ENCODE results near the gene SGSM1. TPM values are rescaled to one million over a fixed set of nuclear protein-coding genes. Genes with fewer than 3 reads are reported as not detected.

The SGSM1 gene
- total RNA-seq, 1 donor from 2014 or later, result 0.42 TPM

DNA sequence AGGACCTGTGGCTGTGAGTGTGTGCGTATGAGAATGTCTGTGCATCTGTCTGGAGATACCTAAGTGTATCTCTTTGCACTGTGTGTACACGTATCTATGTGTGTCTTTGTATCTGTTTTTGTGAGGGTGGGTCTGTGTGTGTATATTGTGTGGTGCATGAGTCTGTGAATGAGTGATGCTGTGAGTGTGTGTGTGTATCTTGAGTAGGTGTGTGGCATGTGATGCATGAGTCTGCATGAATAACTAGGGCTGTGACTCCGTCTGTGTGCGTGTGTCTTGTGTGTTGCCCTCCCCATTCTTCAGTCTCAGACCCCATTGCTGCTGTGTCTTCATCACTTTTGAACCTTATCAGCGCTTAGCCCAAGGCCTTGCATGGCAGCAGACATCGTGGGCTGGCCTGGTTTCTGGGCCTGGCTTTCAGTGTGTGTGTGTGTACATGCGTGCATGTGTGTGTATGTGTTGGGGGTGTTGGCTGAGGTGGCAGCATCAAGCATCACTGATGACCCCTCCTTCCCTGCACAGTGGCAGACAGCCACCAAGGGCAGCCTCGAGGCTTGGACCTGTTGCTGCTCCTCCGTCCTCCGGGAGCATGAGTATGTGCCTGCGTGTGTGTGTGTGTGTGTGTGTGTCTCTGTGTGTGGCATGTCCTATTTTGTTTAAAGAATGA, 1.4 kb downstream of the SGSM1 start:
- intact Hi-C loops (cut with micrococcal nuclease), result loop anchor here (5.0 to 10.0 kb wide), 2 partner anchors 250 to 257 kb away; partner anchors contain the start of genes GUCD1 and SNRPD3

DNA sequence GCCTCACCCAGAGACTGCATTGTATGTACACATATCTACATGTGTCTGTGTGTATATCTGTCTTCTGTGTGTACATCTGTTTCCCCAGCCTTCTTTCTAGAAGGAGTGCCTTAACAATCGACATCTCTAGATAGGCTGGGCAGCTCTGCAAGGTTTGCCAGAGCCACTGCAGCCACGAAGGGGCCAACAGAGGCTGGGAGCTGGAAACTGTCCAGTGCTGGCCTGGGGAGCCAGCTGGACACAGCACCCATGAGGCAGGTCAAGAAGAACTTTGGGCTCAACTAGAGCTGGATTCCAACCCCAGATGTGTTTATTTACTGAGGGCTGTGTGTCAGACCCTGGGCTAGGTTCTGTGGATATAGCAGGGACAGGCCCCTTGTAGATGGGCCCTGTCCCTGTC, 3.3 kb downstream of the SGSM1 start:
- intact Hi-C loops (cut with micrococcal nuclease), result loop anchor here (5.0 to 10.0 kb wide), 2 partner anchors 252 to 255 kb away; partner anchors contain the start of genes GUCD1 and SNRPD3

- intact Hi-C loops (cut with micrococcal nuclease), result no loop called here
Measured at GRCh38 chr22:24810043-24810749, 4.2 kb downstream of the SGSM1 start.

- intact Hi-C loops (cut with micrococcal nuclease), result loop anchor here (1.0 kb wide), 1 partner anchor 44 kb away; no protein-coding TSS in a partner anchor
Measured at GRCh38 chr22:24812950-24813775, 7.2 kb downstream of the SGSM1 start.

DNA sequence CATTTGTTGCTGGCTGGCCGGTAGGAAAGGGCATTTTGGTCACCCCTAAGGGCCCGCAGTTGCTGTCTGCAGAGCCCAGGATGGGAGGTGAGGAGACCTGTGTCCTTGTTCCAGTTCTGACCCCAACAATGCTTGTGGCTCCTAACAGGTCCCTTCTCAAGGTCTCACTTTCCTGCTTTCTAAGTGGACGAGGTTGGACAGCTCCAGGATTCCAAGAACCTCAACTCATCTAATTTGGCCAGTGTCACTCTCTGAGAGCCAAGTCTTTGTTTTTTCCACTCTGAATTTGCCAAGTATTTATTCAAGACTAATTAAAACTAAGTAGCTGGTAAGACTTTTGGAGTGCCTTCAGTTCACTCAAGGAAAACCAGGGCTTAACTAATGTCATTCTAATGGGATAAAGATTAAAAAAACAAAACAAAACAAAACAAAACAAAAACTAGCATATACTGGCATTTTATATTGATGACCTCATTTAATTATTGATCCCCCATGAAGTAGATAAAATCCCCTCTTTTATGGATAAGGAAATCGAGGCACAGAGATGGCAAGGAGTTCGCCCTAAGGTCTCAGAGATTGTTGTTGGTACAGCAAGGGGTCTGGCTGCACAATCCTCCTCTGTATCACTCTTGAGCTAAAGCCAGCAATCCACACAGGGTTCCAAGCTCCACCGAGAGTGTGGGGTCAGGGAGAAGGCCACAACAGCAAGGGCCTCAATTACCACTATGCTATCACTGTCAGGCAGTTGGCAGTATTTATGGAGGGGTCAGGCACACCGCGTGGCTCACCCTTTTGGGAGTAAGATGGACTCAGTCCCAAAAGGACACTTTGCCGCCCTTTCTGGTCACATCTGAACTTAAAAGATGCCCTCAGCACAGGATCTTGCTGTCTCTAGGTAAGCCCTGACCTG, 8.1 kb downstream of the SGSM1 start:
- intact Hi-C loops (cut with micrococcal nuclease), result no loop called here

DNA sequence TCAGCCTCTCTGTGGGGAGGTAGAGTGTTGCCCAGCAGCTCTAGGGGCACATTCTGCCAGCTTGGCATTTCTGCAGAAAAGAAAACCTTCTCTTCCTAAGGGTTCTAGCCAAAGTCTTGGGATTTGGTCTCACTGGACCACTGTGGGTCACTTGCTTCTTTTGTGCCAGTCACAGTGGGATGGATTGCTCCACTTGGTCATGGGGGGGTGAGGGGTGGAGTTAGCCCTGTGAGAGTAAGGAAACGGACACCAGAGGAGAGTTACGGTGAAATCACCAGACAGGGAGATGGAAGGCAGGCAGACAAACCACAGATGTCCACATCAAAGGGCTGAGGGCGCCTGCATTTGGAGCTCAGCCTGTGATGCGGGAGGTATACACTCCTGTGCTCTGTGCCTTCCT, 10.8 kb downstream of the SGSM1 start:
- intact Hi-C loops (cut with micrococcal nuclease), result no loop called here

- intact Hi-C loops (cut with micrococcal nuclease), result no loop called here
Measured at GRCh38 chr22:24819487-24819886, 13.5 kb downstream of the SGSM1 start.

- intact Hi-C loops (cut with micrococcal nuclease), result no loop called here
Measured at GRCh38 chr22:24819911-24820461, 14.0 kb downstream of the SGSM1 start.

DNA sequence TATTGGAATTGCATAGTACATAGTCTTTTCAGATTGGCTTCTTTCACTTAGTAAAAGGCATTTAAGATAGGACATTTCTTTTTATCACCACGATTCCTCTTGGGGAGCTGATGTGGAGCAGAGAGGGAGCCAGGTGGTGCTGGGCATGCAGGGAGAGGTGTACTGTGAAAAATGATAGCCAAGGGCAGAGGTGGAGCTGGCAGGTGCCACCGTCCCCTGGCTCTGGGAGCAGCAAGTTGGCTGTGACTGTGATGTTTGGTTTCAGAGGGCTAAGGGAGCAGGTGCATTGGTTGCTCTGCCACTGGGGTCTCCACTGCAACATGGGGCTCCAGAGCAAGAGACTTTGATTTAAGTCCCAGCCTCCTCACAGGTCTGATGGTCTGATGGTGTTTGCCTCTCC, 16.5 kb downstream of the SGSM1 start:
- intact Hi-C loops (cut with micrococcal nuclease), result no loop called here

GRCh38 chr22:24823787-24824186, 17.8 kb downstream of the SGSM1 start:
- intact Hi-C loops (cut with micrococcal nuclease), result no loop called here

GRCh38 chr22:24824250-24824649, 18.2 kb downstream of the SGSM1 start:
- intact Hi-C loops (cut with micrococcal nuclease), result no loop called here

DNA sequence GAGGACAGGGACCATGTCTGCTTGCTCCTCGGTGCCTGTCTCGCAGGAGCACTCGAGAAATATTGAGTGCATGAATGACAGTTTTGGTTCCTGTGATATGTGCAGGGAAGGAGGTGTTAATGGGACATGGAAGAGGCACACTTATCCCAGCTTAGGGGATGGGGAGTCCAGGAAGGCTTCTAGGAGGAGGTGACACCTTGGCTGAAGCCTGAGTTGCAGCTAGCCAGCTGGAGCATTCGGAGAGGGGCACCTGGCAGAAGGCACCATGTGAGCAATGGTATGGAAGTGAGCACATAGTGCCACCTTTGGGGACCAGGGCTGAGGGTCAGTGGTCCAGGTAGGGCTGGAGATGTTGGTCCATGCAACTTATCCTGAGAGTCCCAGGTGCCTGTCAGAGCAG, 18.9 kb downstream of the SGSM1 start:
- intact Hi-C loops (cut with micrococcal nuclease), result no loop called here

- intact Hi-C loops (cut with micrococcal nuclease), result no loop called here
Measured at GRCh38 chr22:24826710-24827285, 20.8 kb downstream of the SGSM1 start.

DNA sequence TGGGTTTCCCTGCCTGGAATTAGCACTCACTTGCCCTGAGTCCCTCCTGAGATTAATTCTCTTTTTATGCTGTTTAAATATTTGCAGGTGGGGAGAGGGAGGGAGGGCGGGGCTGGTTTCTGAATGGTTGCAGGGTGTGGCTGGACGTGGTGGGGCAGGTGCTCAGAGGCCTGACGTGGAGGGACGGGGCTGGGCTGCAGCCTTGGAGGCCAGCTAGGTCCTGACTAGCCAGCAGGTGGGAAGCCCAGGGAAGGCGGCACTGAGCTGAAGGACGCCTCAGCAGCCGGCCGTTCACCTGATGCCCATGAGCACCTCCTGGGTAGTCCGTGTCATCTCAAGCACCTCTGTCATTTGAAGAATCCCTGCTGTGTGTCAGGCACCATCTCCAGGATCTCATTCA, 21.3 kb downstream of the SGSM1 start:
- intact Hi-C loops (cut with micrococcal nuclease), result no loop called here

DNA sequence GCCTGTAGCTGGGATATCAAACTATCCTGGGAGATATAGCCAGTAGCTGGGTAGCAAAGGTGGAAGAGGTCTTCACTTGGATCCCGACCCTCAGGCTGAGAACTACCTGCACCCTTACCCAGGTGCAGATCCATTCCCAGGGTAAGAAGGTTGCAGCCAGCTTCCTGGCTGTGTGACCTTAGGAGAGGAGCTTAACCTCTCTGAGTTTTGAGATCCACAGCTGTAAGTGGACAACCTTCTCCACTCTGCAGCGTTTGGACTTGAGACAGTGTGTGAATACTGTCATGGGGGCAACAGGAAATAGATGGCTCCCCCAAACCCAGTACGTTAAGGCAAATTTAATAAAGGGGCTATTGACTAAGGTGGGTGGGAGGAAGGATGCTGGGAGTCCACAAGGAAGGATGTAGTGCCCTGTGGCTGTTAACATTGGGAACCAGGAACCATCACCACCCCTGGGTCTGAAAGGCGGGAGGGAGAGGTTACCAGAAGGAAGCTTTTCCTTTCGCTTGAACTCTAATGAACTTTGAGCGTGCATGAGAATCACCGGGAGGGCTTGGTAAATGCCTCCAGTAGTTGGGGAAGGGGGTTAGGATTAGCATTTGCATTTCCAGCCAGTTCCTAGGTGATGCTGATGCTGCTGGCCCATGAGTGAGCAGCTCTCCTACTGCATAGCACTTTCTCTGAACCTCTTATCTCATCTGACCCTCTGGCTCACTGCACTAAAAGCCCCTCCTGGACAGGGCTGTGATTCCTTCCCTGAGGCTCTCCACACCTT, 24.4 kb downstream of the SGSM1 start:
- intact Hi-C loops (cut with micrococcal nuclease), result no loop called here

DNA sequence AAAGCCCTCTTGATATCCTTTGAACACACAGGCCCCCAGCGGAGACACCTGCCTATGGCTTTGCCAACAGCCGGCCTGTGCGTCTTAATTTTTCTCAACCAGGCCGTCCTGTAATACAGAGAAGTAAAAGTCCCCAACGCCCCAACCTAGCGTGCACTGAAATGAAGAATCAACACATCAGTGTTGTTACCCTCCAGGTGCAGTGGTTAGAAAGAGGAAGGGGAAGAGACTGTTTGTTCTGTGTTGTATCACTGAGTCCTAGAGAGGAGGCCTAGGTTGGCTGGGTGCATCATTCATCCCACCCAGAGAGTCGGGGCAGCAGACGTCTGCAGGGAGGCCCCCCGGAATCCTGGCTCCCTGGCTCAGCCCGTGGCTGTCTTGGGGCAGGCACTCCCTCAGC, 25.7 kb downstream of the SGSM1 start:
- intact Hi-C loops (cut with micrococcal nuclease), result no loop called here

- intact Hi-C loops (cut with micrococcal nuclease), result no loop called here
Measured at GRCh38 chr22:24833881-24834495, 28.0 kb downstream of the SGSM1 start.

DNA sequence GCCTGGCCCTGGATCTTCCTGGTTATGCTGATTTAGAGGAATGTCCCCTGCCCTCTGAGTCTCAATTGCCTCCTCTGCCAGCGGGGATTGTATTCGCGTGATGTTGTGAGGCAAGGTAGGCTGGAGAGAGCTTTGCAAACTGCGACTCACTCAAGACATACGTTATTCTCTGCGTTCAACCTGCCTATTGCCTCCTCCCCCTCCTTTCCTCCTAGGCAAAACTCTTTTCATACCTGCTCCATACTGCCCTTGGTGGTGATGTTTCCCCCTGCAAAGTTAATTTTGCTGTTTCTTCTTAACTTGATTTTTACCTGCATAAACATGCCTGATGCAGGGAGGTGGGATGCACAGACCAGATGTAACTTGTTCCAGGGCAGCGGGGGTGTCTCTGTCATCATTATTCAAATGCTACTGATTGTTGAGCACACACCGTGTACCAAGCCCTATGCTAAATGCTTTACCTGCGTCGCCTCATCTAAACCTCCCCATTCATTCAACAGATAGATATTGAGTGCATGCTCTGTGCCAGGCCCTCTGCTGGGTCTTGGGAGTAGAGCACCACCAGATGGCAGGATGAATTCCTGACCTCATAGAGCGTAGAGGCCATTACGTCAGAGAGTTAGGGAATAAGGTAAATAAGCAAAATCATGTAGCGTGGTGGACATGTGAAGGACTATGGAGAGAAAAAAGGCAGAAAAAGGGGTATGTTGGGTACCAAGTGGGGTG, 29.0 kb downstream of the SGSM1 start:
- intact Hi-C loops (cut with micrococcal nuclease), result no loop called here
